ENCODE measurements around the gene TIAL1.
"Not testable (repeated sequence)": the region's sequence is repeated elsewhere in the genome, so short reads cannot be mapped to it uniquely, and the experiment has no call there.

Gene TIAL1

DNA sequence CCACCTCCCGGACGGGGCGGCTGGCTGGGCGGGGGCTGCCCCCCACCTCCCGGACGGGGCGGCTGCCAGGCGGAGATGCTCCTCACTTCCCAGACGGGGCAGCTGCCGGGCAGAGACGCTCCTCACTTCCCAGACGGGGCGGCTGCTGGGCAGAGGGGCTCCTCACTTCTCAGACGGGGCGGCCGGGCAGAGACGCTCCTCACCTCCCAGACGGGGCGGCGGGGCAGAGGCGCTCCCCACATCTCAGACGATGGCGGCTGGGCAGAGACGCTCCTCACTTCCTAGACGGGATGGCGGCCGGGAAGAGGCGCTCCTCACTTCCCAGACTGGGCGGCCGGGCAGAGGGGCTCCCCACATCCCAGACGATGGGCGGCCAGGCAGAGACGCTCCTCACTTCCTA lies 37.3 kb downstream of the TIAL1 start:
- in situ Hi-C loops (cut with MboI; ENCODE audit: low pct_unique_long_range_greater_than_20kb, low sequenced_read_pairs); DNase-seq: not testable (repeated sequence)

DNA sequence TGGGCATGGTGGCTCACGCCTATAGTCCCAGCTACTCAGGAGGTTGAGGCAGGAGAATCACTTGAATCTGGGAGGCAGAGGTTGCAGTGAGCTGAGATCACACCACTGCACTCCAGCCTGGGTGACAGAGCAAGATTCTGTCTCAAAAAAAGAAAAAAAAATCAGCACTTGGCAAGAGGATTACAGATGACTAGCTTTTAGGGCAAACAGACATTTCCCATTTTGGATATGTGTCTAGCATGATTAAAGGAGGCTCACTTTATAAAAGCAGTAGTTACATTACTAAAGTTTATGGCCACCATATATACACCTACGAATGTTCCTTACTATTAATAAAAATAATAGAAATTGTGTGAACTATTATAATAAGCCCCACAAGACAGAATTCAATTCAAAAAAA lies 40.7 kb downstream of the TIAL1 start:
- in situ Hi-C loops (cut with MboI; ENCODE audit: low pct_unique_long_range_greater_than_20kb, low sequenced_read_pairs); DNase-seq: not testable (repeated sequence)

DNA sequence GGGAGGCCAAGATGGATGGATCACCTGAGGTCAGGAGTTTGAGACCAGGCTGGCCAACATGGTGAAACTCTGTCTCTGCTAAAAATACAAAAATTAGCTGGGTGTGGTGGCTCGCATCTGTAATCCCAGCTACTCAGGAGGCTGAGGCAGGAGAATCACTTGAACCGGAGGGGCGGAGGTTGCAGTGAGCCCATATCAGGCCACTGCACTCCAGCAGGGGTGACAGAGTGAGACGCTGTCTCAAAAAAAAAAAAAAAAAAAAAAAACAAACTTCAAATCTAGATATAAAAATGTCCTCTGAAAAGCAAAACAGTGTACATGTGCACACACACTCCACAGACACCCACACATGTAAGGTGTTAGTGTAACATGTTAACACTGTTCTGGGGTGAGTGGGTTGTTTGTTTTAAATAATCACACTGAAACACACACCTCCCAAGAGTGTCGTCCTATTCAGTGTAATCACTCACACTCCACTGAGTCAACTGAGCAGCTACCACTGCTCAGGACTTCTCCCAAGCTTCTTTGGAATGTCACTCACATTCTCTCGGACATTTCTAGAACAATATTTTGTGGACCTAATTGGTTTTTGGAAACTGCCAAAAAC lies 41.5 kb downstream of the TIAL1 start:
- in situ Hi-C loops (cut with MboI; ENCODE audit: low pct_unique_long_range_greater_than_20kb, low sequenced_read_pairs) = no loop called here
- DNase-seq = no peak

DNA sequence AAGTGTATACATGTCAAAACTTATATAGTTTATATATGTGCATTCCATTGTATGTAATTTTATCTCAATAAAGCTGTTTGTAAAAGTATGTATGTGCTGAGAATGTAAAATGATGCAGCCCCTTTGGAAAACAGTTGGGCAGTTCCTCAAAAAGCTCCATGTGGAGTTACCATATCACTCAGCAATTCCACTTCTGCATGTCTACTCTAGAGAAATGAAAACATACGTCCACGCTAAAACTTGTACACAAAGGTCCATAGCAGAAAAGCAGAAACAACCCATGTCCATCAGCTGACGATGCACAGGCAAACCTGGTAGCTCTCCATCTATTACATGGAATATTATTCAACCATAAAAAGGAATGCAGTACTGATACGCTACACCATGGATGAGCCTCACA lies 45.9 kb downstream of the TIAL1 start:
- no peak for DNase-seq

DNA sequence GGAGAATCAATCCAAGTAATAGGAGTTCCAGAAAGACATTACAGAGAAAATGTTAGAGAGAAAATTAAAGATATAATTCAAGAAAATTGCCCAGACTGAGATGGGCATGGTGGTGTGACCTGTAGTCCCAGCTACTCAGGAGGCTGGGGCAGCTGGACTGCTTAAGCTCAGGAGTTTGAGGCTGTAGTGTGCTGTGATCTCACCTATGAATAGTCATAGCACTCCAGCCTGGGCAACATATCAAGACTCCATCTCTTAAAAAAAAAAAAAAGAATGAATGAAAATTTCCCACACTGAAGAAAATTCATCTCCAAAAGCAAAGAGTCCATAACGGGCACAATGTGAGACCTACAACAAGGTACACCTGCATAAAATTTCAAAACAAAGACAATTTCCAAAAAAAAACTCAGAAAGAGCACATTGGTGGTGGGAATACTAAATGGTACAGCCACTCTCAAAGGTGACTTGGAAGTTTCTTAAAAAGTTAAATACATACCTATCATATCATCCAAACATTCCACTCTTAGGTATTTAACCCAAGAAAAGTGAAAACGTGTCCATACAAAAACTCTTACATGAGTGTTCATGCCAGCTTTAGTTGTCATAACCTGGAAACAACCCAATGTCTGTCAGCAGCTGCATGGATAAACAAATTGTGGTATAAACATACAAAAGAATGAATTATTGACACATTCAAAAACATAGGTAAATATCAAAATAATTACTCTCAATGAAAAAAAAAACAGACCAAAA lies 47.3 kb downstream of the TIAL1 start:
- no peak for DNase-seq
- in situ Hi-C loops (cut with MboI; ENCODE audit: low pct_unique_long_range_greater_than_20kb, low sequenced_read_pairs) = no loop called here

More for the DNA sequence above, 45.9 kb downstream of the TIAL1 start:
- in situ Hi-C loops (cut with MboI; ENCODE audit: low pct_unique_long_range_greater_than_20kb, low sequenced_read_pairs) = no loop called here

DNA sequence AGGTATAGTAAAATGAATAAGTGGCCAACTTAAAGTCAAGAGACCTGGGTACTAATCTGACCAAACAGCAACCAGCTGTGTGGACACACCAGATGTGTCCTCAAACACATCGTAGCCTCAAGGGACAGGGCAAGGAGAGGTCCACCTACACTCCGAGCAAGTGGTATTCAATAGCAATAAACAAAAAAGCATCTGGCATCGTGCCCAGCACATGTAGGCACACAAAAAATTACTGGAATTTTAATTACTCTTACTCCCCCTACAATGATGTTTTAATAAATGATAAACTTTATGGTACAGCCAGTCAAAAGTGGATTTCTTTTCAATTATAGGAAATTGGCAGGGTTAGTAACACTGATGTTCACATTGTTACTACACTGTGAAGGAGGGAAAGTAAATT lies 50.8 kb downstream of the TIAL1 start:
- in situ Hi-C loops (cut with MboI; ENCODE audit: low pct_unique_long_range_greater_than_20kb, low sequenced_read_pairs) = no loop called here
- no peak for DNase-seq

DNA sequence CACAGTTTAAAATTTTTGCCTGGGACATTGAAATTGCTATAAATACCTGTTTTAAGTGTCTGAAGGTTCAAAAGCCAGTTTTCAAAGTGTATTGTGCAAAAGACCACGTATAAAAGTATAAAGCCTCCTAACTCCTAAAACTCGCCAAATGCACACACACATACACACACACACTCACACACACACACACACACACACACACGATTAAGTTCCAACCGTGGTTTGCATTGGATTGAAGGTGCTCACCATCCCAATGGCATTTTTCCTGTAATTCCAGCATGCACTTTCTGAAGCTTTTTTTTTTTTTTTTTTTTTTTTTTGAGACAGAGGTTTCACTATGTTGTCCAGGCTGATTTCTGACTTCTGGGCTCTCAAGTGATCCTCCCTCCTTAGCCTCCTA lies 51.5 kb downstream of the TIAL1 start:
- in situ Hi-C loops (cut with MboI; ENCODE audit: low pct_unique_long_range_greater_than_20kb, low sequenced_read_pairs) = no loop called here
- no peak for DNase-seq

DNA sequence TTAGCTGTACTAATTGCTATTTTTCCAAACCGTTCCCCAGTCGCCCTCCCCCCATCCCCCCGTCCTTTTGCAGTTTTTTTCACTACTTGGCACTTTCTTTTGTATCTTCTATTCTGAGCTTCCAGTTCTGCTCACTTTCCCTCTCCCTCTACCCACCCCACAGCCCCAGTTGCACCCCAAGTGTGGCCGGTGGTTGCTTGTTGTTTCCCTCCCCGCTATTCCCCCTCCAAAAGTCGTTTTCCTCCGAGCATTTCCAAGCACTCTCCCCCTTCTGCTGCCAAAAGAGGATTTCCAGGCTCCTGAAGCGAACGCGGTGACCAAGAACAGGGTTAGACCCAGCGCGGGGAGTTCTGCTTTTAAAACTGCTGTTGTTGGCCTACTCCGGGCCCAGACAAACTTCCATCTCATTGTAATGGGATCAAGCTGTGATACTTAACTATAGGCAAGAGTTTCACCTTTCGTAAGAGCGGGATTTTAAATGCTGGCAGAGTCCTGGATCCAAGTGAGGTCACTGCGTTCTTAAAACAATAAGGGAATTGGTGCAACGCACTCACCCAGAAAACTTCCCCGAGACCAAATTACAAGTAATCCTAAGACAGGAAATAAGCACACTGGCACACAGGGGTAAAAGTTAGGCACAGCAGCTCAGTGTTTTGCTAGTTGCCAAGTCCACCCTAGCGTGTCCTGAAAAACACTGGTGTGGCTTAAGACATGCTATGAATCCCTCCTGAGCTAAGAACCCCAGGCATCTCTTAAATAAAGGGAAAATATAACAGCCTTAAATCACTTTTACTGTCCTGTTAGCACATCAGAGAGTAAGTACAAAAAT lies 52.7 kb downstream of the TIAL1 start:
- in situ Hi-C loops (cut with MboI; ENCODE audit: low pct_unique_long_range_greater_than_20kb, low sequenced_read_pairs) = no loop called here
- peak; percentile 59 for DNase-seq

DNA sequence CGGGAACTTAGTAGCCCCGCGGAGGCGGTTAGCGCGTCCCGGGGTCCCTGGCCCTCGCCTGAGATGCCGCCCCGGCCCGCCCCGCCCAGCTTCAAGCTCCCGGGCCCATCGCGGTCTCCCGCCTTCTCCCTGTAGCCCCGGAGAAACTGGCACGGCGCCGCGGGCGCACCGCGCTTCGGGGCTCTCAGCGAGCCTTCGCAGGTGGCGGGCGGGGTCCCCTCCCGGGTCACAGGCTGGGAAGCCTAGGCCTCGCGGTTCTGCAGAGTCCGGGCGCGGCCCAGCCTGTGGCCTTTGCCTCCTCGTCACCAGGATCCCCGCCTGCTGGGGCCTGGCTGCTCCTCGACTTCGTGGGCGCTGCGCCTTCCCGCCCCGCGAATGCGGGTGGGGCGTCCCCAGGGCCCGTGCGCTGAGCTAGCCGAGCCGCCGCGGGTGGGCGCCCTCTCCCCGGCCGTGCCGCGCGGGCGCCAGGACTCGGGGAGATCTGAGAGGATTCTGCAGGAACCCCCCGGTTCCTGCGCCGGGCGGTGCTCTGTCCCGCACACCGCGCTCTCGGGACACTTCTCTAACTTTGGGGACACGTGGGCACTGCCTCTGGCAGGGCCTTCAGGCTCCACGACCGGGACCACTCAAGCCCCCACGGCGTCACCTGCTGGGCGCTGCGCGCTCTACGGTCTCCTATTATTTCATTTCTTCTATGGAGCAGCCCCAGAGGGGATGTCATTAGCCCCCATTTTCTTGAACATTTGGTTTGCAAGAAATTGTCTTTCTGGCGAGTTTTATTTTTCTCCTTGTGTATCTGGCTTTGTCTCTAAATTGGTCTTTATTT lies 53.6 kb downstream of the TIAL1 start:
- DNase-seq = peak; percentile 76
- in situ Hi-C loops (cut with MboI; ENCODE audit: low pct_unique_long_range_greater_than_20kb, low sequenced_read_pairs) = no loop called here

DNA sequence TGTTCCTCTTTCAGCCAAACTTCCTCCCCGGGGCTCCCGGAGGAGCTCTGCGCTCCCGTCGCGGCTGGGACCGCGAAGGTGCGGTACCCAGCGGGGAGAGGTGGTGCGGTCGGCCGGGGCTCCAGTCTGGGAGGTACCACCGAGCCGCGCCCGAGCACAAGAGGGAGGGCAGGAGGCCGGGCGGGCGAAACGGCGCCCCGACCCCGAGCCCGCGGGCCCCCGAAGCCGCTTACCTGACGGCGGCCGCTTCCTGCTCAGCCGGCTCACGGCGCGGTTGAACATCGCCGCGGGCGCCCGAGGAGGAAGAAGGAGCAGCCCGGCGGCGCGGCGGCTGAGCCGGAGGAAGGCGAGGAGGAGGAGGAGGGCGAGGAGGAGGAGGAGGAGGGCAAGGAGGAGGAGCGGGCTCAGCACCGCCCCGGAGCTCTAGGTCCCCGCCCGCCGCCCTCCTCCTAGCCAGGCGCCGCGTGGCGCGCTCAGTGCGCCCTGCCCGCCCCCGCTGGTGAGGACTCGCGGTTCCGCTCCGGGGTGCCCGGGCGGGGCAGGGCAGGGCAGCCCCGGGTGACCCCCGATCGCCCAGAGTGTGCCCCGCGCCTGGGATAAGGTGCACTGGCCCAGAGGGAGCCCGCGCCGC lies 54.3 kb downstream of the TIAL1 start, which contains the start of gene RGS10:
Gene RGS10, minus strand, starts transcription at position 363 of the 631 bp plus-strand sequence. Its CDS starts 81 bp downstream, at position 282.
- in situ Hi-C loops (cut with MboI; ENCODE audit: low pct_unique_long_range_greater_than_20kb, low sequenced_read_pairs) = no loop called here
- DNase-seq = peak; percentile 90

DNA sequence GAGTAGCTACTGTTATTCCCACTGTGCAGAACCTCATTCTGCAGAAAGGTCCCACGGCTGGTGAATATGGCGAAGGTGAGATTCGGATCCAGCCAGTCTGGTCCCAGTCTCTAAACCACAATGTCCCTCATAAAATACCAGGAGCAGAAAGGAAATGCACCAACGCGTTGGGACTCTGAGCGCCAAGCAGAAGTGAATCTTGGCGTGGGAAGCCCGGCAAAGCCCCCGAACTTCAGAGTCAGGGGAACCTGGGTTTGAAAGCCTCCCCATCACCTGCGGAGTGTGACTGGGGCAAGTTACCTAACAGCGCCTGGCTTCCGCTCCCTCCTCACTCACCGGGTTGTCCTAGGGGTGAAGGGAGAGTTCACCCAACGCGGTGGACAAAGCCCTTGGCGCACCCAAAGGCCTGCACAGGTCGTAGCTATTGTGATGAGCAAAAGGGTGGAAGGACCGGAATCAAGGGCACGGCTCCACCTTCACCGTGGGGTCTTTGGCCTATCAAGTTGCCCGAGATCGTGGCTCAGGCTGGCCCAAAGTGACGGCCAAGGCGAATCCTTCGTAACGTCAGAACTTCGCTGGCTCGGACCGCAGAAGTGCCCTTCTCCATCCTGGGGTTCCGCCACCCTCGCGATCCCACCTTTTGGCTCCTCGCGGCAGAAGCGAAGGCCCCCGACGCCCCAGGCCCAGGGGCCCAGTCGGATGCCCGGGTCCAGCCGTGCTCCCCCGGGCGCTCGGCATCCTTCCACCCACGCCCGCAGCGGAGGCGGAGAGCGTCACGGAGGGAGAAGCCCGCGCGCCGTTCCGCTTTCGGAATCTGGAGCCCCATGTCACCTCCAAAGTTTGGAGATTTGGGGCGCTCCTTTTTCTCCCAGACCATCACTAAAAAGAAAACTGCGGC lies 55.1 kb downstream of the TIAL1 start:
- no peak for DNase-seq
- in situ Hi-C loops (cut with MboI; ENCODE audit: low pct_unique_long_range_greater_than_20kb, low sequenced_read_pairs) = no loop called here

DNA sequence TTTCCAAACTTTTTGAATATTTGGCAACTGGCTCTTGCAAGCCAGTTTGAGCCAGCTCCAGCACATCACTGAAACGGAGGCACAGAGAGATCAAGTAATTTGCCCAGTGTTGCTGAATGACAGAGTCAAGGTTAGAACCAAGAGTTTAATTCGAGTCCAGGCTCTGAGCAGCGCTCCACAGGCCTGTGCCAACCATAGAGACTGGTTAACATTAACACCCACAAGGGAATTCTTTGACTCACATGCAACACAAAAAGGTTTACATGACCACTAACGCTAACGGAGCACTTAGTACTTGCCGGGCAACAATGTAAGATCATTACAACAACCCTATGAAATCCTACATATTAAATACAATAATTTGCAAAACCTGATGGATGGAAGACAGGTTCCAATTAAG lies 55.7 kb downstream of the TIAL1 start:
- no peak for DNase-seq

DNA sequence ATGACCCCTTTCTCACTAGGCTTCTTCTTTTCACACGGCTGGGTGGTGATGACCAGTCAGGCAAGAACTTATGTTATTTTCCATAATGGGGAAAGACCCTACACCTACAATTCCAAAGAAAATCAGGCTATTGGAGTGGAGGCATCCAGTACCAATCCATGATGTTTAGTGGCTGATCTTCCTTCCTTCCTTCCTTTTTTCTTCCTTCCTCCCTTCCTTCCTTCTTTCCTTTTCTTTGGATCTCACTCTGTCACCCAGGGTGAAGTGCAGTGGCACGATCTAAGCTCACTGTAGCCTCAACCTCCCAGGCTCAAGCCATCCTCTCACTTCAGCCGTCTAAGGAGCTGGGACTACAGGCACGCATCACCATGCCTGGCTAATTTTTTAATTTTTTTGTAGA lies 56.7 kb downstream of the TIAL1 start:
- DNase-seq = no peak
- in situ Hi-C loops (cut with MboI; ENCODE audit: low pct_unique_long_range_greater_than_20kb, low sequenced_read_pairs) = no loop called here

More for the DNA sequence above, 55.7 kb downstream of the TIAL1 start:
- in situ Hi-C loops (cut with MboI; ENCODE audit: low pct_unique_long_range_greater_than_20kb, low sequenced_read_pairs) = no loop called here

DNA sequence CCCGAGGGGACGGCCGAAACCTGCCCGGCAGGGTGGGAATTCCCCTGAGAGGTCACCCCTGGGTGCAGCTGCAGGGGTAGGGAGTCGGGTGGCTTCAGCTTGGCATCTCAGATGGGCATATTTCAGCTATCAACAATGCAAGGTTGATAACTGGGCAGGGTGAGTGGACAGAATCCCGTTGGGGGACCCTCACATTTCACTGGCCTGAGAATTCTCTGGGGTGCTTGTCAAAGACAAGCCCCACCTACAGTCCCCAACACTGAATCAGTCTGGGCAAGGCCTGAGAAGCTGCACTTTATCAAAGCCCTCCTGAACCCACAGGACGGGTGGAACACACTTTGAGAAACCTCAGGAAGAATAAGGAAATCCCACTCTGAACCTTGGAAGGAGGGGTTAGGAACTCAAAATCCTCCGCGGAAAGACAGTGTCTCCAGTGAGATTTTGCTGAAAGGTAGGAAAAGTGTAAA lies 57.4 kb downstream of the TIAL1 start:
- in situ Hi-C loops (cut with MboI; ENCODE audit: low pct_unique_long_range_greater_than_20kb, low sequenced_read_pairs) = no loop called here
- no peak for DNase-seq

DNA sequence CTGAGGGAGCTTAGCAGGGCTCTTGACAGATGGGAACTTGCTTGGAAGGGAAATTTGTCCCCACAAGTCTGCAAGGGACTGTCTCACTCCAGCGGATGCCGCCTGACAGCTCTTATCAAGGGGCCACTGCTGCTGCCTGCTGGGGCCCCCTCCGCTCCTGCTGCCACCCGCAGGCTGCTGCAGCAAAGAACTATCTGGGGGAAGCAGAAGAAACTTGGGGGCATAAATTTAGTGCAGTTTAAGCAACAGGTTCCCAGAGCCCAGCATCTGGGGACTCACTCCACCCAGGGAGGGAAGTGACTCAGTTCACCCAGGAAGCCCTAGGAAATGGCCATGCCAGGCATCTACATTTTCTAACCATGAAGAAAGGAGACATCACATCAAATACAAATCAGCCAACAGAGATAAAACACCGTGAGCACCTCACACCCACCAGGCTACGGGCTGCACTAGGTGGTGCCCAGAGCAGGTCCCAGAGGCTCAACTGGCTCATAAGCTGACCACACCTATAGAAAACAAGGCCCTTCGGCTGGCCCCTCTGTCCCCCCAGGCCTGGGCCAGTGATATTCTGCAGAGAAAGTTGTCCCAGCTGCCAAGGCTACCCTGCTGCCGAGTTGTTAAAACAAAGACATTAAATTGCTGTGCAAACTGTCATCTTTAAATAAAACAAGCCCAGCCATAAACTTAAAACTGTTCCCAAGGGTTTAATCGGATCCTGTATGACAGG lies 58.0 kb downstream of the TIAL1 start:
- DNase-seq = peak; percentile 33
- in situ Hi-C loops (cut with MboI; ENCODE audit: low pct_unique_long_range_greater_than_20kb, low sequenced_read_pairs) = no loop called here

DNA sequence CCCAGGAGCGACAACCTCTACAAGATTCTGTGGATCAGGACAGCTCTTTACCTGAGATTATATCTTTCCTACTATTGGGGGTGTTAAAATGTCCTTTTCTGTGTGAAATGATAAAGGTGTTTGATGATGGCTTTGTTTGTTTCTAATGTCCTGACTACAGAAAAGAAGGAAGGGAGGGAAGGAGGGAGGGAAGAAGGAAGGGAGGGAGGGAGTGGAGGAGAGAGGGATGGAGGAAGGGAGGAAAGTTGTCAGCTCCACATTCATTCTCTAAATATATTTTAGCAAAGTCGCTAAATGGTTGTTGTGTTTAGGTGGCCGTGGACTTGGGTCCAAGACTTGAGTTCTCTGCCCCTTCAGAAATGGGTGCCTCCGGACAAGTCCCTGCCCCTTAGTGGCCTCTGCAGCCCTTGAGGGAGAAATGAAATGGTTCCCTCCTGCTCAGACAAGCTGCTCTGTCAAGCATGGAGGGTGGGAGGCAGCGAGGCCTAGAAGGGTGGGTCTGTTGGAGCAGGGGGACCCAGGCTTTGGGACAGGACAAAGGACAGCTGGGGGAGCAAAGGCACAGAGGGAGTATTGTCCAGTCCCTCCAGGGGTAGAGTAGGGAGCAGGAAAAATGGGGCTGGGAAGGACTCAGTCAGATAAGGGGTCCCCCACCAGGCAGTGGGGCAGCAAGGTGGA lies 58.7 kb downstream of the TIAL1 start:
- DNase-seq = no peak
- in situ Hi-C loops (cut with MboI; ENCODE audit: low pct_unique_long_range_greater_than_20kb, low sequenced_read_pairs) = no loop called here
